ENCODE results near the gene UCHL3.
"Not testable (repeated sequence)": the region's sequence is repeated elsewhere in the genome, so short reads cannot be mapped to it uniquely, and the experiment has no call there.

UCHL3 gene

GRCh38 chr13:75549262-75550158, at the start of gene UCHL3:
Gene UCHL3, plus strand, starts transcription at chr13:75549791. Its CDS starts 30 bp downstream, at chr13:75549821.
- peak; percentile 55 for DNase-seq

GRCh38 chr13:75505327-75505726, 44.3 kb upstream of the UCHL3 start:
- no peak for DNase-seq

GRCh38 chr13:75506018-75506417, 43.6 kb upstream of the UCHL3 start:
- DNase-seq = no peak

GRCh38 chr13:75507027-75508001, 42.3 kb upstream of the UCHL3 start:
- no peak for DNase-seq

- DNase-seq = no peak
These were observed 41.5 kb upstream of the UCHL3 start for GRCh38 chr13:75508002-75508548.

- no peak for DNase-seq
These were observed 38.5 kb upstream of the UCHL3 start for GRCh38 chr13:75511051-75511625.

- DNase-seq = no peak
These were observed 37.3 kb upstream of the UCHL3 start for GRCh38 chr13:75512253-75512652.

- DNase-seq = no peak
These were observed 36.3 kb upstream of the UCHL3 start for GRCh38 chr13:75513271-75513670.

GRCh38 chr13:75514080-75514995, 35.3 kb upstream of the UCHL3 start:
- no peak for DNase-seq

GRCh38 chr13:75518439-75519088, 31.0 kb upstream of the UCHL3 start:
- no peak for DNase-seq

GRCh38 chr13:75521956-75522355, 27.6 kb upstream of the UCHL3 start:
- DNase-seq = no peak

GRCh38 chr13:75530549-75530961, 19.0 kb upstream of the UCHL3 start:
- no peak for DNase-seq

GRCh38 chr13:75533861-75534260, 15.7 kb upstream of the UCHL3 start:
- no peak for DNase-seq

- DNase-seq = peak; percentile 54
These were observed 11.9 kb upstream of the UCHL3 start, which contains the start of gene COMMD6 for GRCh38 chr13:75537401-75538365. Gene COMMD6, minus strand, starts transcription at chr13:75537841. Its CDS starts 36 bp downstream, at chr13:75537805.

GRCh38 chr13:75541287-75541686, 8.3 kb upstream of the UCHL3 start:
- no peak for DNase-seq

- no peak for DNase-seq
These were observed 7.6 kb upstream of the UCHL3 start for GRCh38 chr13:75541961-75542360.

GRCh38 chr13:75544681-75545330, 4.8 kb upstream of the UCHL3 start:
- no peak for DNase-seq

- DNase-seq = not testable (repeated sequence)
These were observed 4.2 kb upstream of the UCHL3 start for GRCh38 chr13:75545386-75545785.

- no peak for DNase-seq
These were observed 1.7 kb upstream of the UCHL3 start for GRCh38 chr13:75547917-75548316.

Data from NCI-H446 treated with DMSO at 0.1 percent for 48 hours (cell line).